B cell (primary cell): Measurements from ENCODE around the gene NET1. TPM values are rescaled to one million over a fixed set of nuclear protein-coding genes. Genes with fewer than 3 reads are reported as not detected.

Experiments used
- ATAC-seq: fragments of 200-7000 bp; cut with Tn5 transposase; one replicate; pipeline ENCODE4 v1.10.0; 2021; ENCODE audit warnings: low read depth, mild to moderate bottlenecking, moderate number of reproducible peaks, moderate library complexity
- CTCF ChIA-PET: fragments of 350-600 bp; sonication (Branson Sonifier 250); formaldehyde crosslinking; loops from one replicate; lab custom pipeline; 2021; ENCODE audit warnings: antibody characterized with exemption, inconsistent platforms; lab: Charles Lee
- POLR2A ChIA-PET: fragments of 350-600 bp; sonication (Branson Sonifier 250); formaldehyde crosslinking; loops from one replicate; lab custom pipeline; 2021; ENCODE audit warnings: antibody characterized with exemption; lab: Charles Lee
- DNase-seq: peaks from one replicate; pipeline ENCODE4 v3.0.0; 2013
- H2AFZ ChIP-seq: 2 replicates; pipeline ENCODE4 v1.6.1; 2012; ENCODE audit warnings: mild to moderate bottlenecking, low read depth, low read length; ENCODE audit not compliant: insufficient read depth, poor library complexity, severe bottlenecking
- H3K27ac ChIP-seq, 2 donors: 1 replicate in 1 of 2; 2 replicates in 1 of 2; pipeline ENCODE4 v1.5.1; 2012 to 2013; ENCODE audit warnings: low read length in 2 of 2, mild to moderate bottlenecking in 2 of 2, moderate library complexity in 1 of 2
- H3K27me3 ChIP-seq, 4 experiments: fragments of 200-600 bp in 1 of 4; sonication (generic) in 1 of 4; replicated peaks in 1 of 4; 1 replicate in 2 of 4; 2 replicates in 2 of 4; pipeline versions ENCODE4 v1.6.1 to v1.7.0; 2013 to 2016; ENCODE audit warnings: low read length in 3 of 4, mild to moderate bottlenecking in 2 of 4, mixed read lengths in 1 of 4, moderate library complexity in 1 of 4; ENCODE audit not compliant: insufficient read depth in 4 of 4, control insufficient read depth in 3 of 4; ENCODE audit errors: control extremely low read depth in 1 of 4
- H3K36me3 ChIP-seq, 2 experiments: replicated peaks in 1 of 2; 1 replicate in 1 of 2; 2 replicates in 1 of 2; pipeline versions ENCODE4 v1.6.1 to v1.7.1; 2013; ENCODE audit warnings: low read length in 1 of 2; ENCODE audit not compliant: insufficient read depth in 2 of 2, control insufficient read depth in 1 of 2; ENCODE audit errors: control extremely low read depth in 1 of 2, extremely low read depth in 1 of 2
- H3K4me1 ChIP-seq, 2 donors: fragments of 200-600 bp in 1 of 2; sonication (generic) in 1 of 2; 1 replicate in 1 of 2; 2 replicates in 1 of 2; pipeline versions ENCODE4 v1.5.1 to v1.6.1; 2013 to 2017; ENCODE audit warnings: low read length in 2 of 2; ENCODE audit not compliant: control insufficient read depth in 2 of 2, insufficient read depth in 2 of 2
- H3K4me2 ChIP-seq: replicated peaks from 2 replicates; pipeline ENCODE3; 2012; ENCODE audit warnings: mild to moderate bottlenecking, low read depth, low read length; ENCODE audit not compliant: poor library complexity, severe bottlenecking
- H3K4me3 ChIP-seq, 5 experiments: fragments of 200-600 bp in 1 of 5; sonication (generic) in 1 of 5; 1 replicate in 3 of 5; 2 replicates in 2 of 5; pipeline versions ENCODE4 v1.5.1 to v1.7.0; 2011 to 2016; ENCODE audit warnings: low read length in 4 of 5, mild to moderate bottlenecking in 4 of 5, low read depth in 2 of 5, control low read depth in 1 of 5, moderate library complexity in 1 of 5; ENCODE audit not compliant: insufficient read depth in 1 of 5; ENCODE audit errors: control extremely low read depth in 1 of 5, extremely low read depth in 1 of 5
- H3K79me2 ChIP-seq: fragments of 200-600 bp; sonication (generic); one replicate; pipeline ENCODE4 v1.6.0; 2016; ENCODE audit warnings: low read length; ENCODE audit not compliant: control insufficient read depth, insufficient read depth
- H3K9ac ChIP-seq: fragments of 200-600 bp; sonication (generic); 2 replicates; pipeline ENCODE4 v1.6.1; 2017; ENCODE audit warnings: mild to moderate bottlenecking, low read length, moderate library complexity
- H3K9me3 ChIP-seq, 3 donors: one replicate each; pipeline versions ENCODE4 v1.6.1 to v1.7.1; 2013; ENCODE audit warnings: low read length in 2 of 3; ENCODE audit not compliant: control insufficient read depth in 2 of 3, insufficient read depth in 1 of 3; ENCODE audit errors: control extremely low read depth in 1 of 3
- H4K20me1 ChIP-seq: 2 replicates; pipeline ENCODE4 v1.6.0; 2012; ENCODE audit warnings: mild to moderate bottlenecking, low read length; ENCODE audit not compliant: insufficient read depth, control insufficient read depth, poor library complexity, severe bottlenecking
- H3K27ac Mint-ChIP-seq: one replicate; pipeline ENCODE4 v1.8.0; 2021; ENCODE audit warnings: mixed read lengths
- H3K27me3 Mint-ChIP-seq: one replicate; pipeline ENCODE4 v1.8.0; 2021; ENCODE audit warnings: mixed read lengths
- H3K4me1 Mint-ChIP-seq: one replicate; pipeline ENCODE4 v1.8.0; 2021; ENCODE audit warnings: mixed read lengths
- H3K4me3 Mint-ChIP-seq: one replicate; pipeline ENCODE4 v1.8.0; 2021; ENCODE audit warnings: mixed read lengths
- H3K9me3 Mint-ChIP-seq: one replicate; pipeline ENCODE4 v1.8.0; 2022; ENCODE audit warnings: mixed read lengths; ENCODE audit not compliant: insufficient read depth
- CTCF ChIP-seq: fragments of 200-600 bp; IDR thresholded peaks from one replicate; pipeline ENCODE4 v1.8.0; 2022; ENCODE audit warnings: antibody characterized with exemption, mild to moderate bottlenecking
- EZH2 ChIP-seq: IDR thresholded peaks from 2 replicates; pipeline ENCODE4 v1.6.1; 2012; ENCODE audit warnings: borderline replicate concordance, low read depth, mild to moderate bottlenecking, moderate library complexity, low read length; ENCODE audit not compliant: insufficient read depth, poor library complexity, severe bottlenecking
- WGBS: methylation state at CpG from one replicate; pipeline ENCODE4 v1.1.5; 2013; ENCODE audit warnings: missing lambda C conversion rate; ENCODE audit not compliant: insufficient coverage; 5-methylcytosine and 5-hydroxymethylcytosine counted together
- intact Hi-C: fragments of 100-400 bp; cut with micrococcal nuclease; formaldehyde crosslinking; loops from one replicate; pipeline ENCODE4 v1.10.0; 2022
- polyA plus RNA-seq: library from polyadenylated mRNA; depleted of rRNA; stranded (reverse); fragments of >200 nt; gene quantifications from 2 replicates; pipeline ENCODE4 v1.2.3, GENCODE V29; 2012
- total RNA-seq, 2 donors: library from RNA; stranded (reverse); fragments of 120-200 nt in 1 of 2; gene quantifications; 1 replicate in 1 of 2; 2 replicates in 1 of 2; pipeline versions ENCODE4 v1.2.3 to v1.2.4, GENCODE V29; 2013 to 2022

Gene NET1
- total and polyA plus RNA-seq, 2 donors (not counting 1 experiment from before 2014, with no cell fraction given), result 3.5 to 6.4 TPM

GRCh38 chr10:5507649-5508131, 95.3 kb downstream of the NET1 start:
- 93% methylated on average over 14 of the region's 14 CpGs for WGBS
- H3K27me3 Mint-ChIP-seq, result peaks cover 9% of the 10 kb centered on the region
- intact Hi-C loops, result no loop called here

GRCh38 chr10:5508161-5508604, 95.8 kb downstream of the NET1 start:
- ATAC-seq (no peak), DNase-seq (no peak)
- no peak overlapping the region for H3K4me3 ChIP-seq
- Mint-ChIP-seq H3K4me1 (no peaks in the 10 kb centered on the region), H3K27ac (no peak overlapping the region), H3K9me3 (no peaks in the 10 kb centered on the region), H3K4me3 (no peak overlapping the region), H3K27me3 (peaks cover 7% of the 10 kb centered on the region)
- 93% methylated on average over 17 of the region's 18 CpGs for WGBS
- ChIA-PET CTCF (no interaction called here), POLR2A (no interaction called here)
- TF ChIP-seq CTCF (no peak), EZH2 (no peak)
- H3K9me3 ChIP-seq, result no peaks in the 10 kb centered on the region
- H2AFZ ChIP-seq, result no peak overlapping the region
- intact Hi-C loops, result no loop called here
- no peaks in the 10 kb centered on the region for H3K36me3 ChIP-seq
- H3K9ac ChIP-seq, result no peak overlapping the region
- H3K4me2 ChIP-seq, result no peak overlapping the region
- H3K27ac ChIP-seq, result no peak overlapping the region
- H3K27me3 ChIP-seq, result peaks cover 0 to 7% (median 0%) of the 10 kb centered on the region in 4 experiments
- H4K20me1 ChIP-seq, result no peaks in the 10 kb centered on the region
- H3K4me1 ChIP-seq, result no peaks in the 10 kb centered on the region
- no peaks in the 10 kb centered on the region for H3K79me2 ChIP-seq

More at GRCh38 chr10:5507649-5508131, 95.3 kb downstream of the NET1 start:
- no peaks in the 10 kb centered on the region for H3K79me2 ChIP-seq
- no peak overlapping the region for H3K4me3 ChIP-seq
- no peak overlapping the region for H3K27ac ChIP-seq
- ChIA-PET CTCF (no interaction called here), POLR2A (no interaction called here)
- H3K9ac ChIP-seq, result no peak overlapping the region
- H2AFZ ChIP-seq, result no peak overlapping the region
- Mint-ChIP-seq H3K27ac (no peak overlapping the region), H3K4me1 (no peaks in the 10 kb centered on the region), H3K4me3 (no peak overlapping the region), H3K9me3 (no peaks in the 10 kb centered on the region)
- no peaks in the 10 kb centered on the region for H4K20me1 ChIP-seq
- DNase-seq (no peak), ATAC-seq (no peak)
- no peaks in the 10 kb centered on the region for H3K36me3 ChIP-seq
- TF ChIP-seq EZH2, result no peak
- no peak for TF ChIP-seq CTCF
- no peaks in the 10 kb centered on the region for H3K9me3 ChIP-seq
- H3K27me3 ChIP-seq, result peaks cover 0 to 7% (median 0%) of the 10 kb centered on the region in 4 experiments
- H3K4me1 ChIP-seq, result no peaks in the 10 kb centered on the region
- no peak overlapping the region for H3K4me2 ChIP-seq

Other genes with a start within 250 kb of the NET1 start
- not detected in 2 replicates for gene AKR1C8, start 227.4 kb upstream of the NET1 start, total RNA-seq
- not detected in 2 replicates for gene AKR1C8, start 227.4 kb upstream of the NET1 start, polyA plus RNA-seq
- gene AKR1C4, start 215.7 kb upstream of the NET1 start, total RNA-seq, result not detected in 2 replicates
- gene AKR1C4, start 215.7 kb upstream of the NET1 start, polyA plus RNA-seq, result not detected in 2 replicates
- gene UCN3, start 47.6 kb upstream of the NET1 start, total RNA-seq, result not detected in 2 replicates
- not detected in 2 replicates for gene UCN3, start 47.6 kb upstream of the NET1 start, polyA plus RNA-seq
- gene TUBAL3, start 7.7 kb upstream of the NET1 start, total RNA-seq, result not detected in 2 replicates
- gene TUBAL3, start 7.7 kb upstream of the NET1 start, polyA plus RNA-seq, result not detected in 2 replicates
- not detected in 2 replicates for gene CALML5, start 87.0 kb downstream of the NET1 start, total RNA-seq
- not detected in 2 replicates for gene CALML5, start 87.0 kb downstream of the NET1 start, polyA plus RNA-seq
- not detected in 2 replicates for gene CALML3, start 112.4 kb downstream of the NET1 start, total RNA-seq
- gene CALML3, start 112.4 kb downstream of the NET1 start, polyA plus RNA-seq, result not detected in 2 replicates